CD14-positive monocyte (primary cell): ENCODE results near the gene MAPK14. TPM values are rescaled to one million over a fixed set of nuclear protein-coding genes. Genes with fewer than 3 reads are reported as not detected.

Source experiments
- DNase-seq, 3 donors: peaks; one replicate each; pipeline ENCODE4 v3.0.0-alpha.2; 2011 to 2022
- H2AFZ ChIP-seq: 2 replicates; pipeline ENCODE4 v1.6.0; 2012; ENCODE audit warnings: mild to moderate bottlenecking, low read depth, low read length, inconsistent platforms; ENCODE audit not compliant: insufficient read depth, poor library complexity, severe bottlenecking
- H3K27ac ChIP-seq, 2 donors: 1 replicate in 1 of 2; 2 replicates in 1 of 2; pipeline ENCODE4 v1.5.1; 2012 to 2013; ENCODE audit warnings: low read length in 2 of 2, control low read depth in 1 of 2, inconsistent platforms in 1 of 2, low read depth in 1 of 2, mild to moderate bottlenecking in 1 of 2
- H3K27me3 ChIP-seq, 2 donors: one replicate each; pipeline versions ENCODE4 v1.6.0 to v1.6.1; 2011 to 2013; ENCODE audit warnings: low read length in 2 of 2; ENCODE audit not compliant: control insufficient read depth in 2 of 2, insufficient read depth in 2 of 2
- H3K36me3 ChIP-seq, 2 donors: replicated peaks in 1 of 2; 1 replicate in 1 of 2; 2 replicates in 1 of 2; pipeline versions ENCODE4 v1.5.1 to v1.6.1; 2012 to 2013; ENCODE audit warnings: low read length in 2 of 2, control low read depth in 1 of 2, inconsistent platforms in 1 of 2, mild to moderate bottlenecking in 1 of 2; ENCODE audit not compliant: insufficient read depth in 2 of 2, control insufficient read depth in 1 of 2
- H3K4me1 ChIP-seq, 2 donors: 1 replicate in 1 of 2; 2 replicates in 1 of 2; pipeline versions ENCODE4 v1.5.1 to v1.6.1; 2012 to 2013; ENCODE audit warnings: low read length in 2 of 2, control low read depth in 1 of 2, inconsistent platforms in 1 of 2, mild to moderate bottlenecking in 1 of 2, moderate library complexity in 1 of 2; ENCODE audit not compliant: insufficient read depth in 2 of 2, control insufficient read depth in 1 of 2
- H3K4me2 ChIP-seq: replicated peaks from 2 replicates; pipeline ENCODE3; 2012; ENCODE audit warnings: low read length, moderate library complexity, mild to moderate bottlenecking; ENCODE audit not compliant: poor library complexity, severe bottlenecking; ENCODE audit errors: extremely low read depth
- H3K4me3 ChIP-seq, 3 experiments: fragments of 200-600 bp in 1 of 3; sonication (generic) in 1 of 3; replicated peaks in 1 of 3; 1 replicate in 2 of 3; 2 replicates in 1 of 3; pipeline ENCODE4 v1.5.1; 2011 to 2013; ENCODE audit warnings: low read length in 3 of 3, mild to moderate bottlenecking in 3 of 3, control low read depth in 2 of 3, low read depth in 2 of 3, inconsistent platforms in 1 of 3, moderate library complexity in 1 of 3
- H3K79me2 ChIP-seq: 2 replicates; pipeline ENCODE4 v1.6.0; 2012; ENCODE audit warnings: mild to moderate bottlenecking, control low read depth, inconsistent platforms, low read length, moderate library complexity; ENCODE audit not compliant: insufficient read depth
- H3K9ac ChIP-seq: 2 replicates; pipeline ENCODE4 v1.6.0; 2017; ENCODE audit warnings: low read length, mild to moderate bottlenecking; ENCODE audit not compliant: insufficient read depth, poor library complexity, severe bottlenecking
- H3K9me3 ChIP-seq, 2 donors: replicated peaks in 1 of 2; 1 replicate in 1 of 2; 2 replicates in 1 of 2; pipeline versions ENCODE4 v1.5.1 to v1.6.1; 2012 to 2013; ENCODE audit warnings: low read length in 2 of 2, control low read depth in 1 of 2; ENCODE audit not compliant: control insufficient read depth in 1 of 2, insufficient read depth in 1 of 2
- H4K20me1 ChIP-seq: 2 replicates; pipeline ENCODE4 v1.6.0; 2012; ENCODE audit warnings: mild to moderate bottlenecking, low read length, control low read depth, moderate library complexity; ENCODE audit not compliant: insufficient read depth
- H3K27ac Mint-ChIP-seq, 7 donors: one replicate each; pipeline ENCODE4 v1.8.0; 2020; ENCODE audit warnings: mild to moderate bottlenecking in 7 of 7, mixed read lengths in 7 of 7, moderate library complexity in 6 of 7, inconsistent platforms in 2 of 7
- H3K27me3 Mint-ChIP-seq, 3 donors: one replicate each; pipeline ENCODE4 v1.8.0; 2021 to 2022; ENCODE audit warnings: low read depth in 3 of 3, mild to moderate bottlenecking in 3 of 3, mixed read lengths in 3 of 3, moderate library complexity in 3 of 3, inconsistent platforms in 1 of 3
- H3K36me3 Mint-ChIP-seq, 2 donors: one replicate each; pipeline ENCODE4 v1.8.0; 2020; ENCODE audit warnings: mixed read lengths in 2 of 2, inconsistent platforms in 1 of 2, mild to moderate bottlenecking in 1 of 2
- H3K4me1 Mint-ChIP-seq: one replicate; pipeline ENCODE4 v1.8.0; 2020; ENCODE audit warnings: mild to moderate bottlenecking, mixed read lengths
- H3K4me3 Mint-ChIP-seq, 2 donors: one replicate each; pipeline ENCODE4 v1.8.0; 2020; ENCODE audit warnings: mild to moderate bottlenecking in 2 of 2, mixed read lengths in 2 of 2, moderate library complexity in 1 of 2
- H3K9me3 Mint-ChIP-seq, 7 donors: one replicate each; pipeline ENCODE4 v1.8.0; 2020 to 2022; ENCODE audit warnings: mixed read lengths in 7 of 7, mild to moderate bottlenecking in 6 of 7, moderate library complexity in 6 of 7, inconsistent platforms in 2 of 7
- WGBS: methylation state at CpG from one replicate; pipeline ENCODE4 v1.1.5; 2013; ENCODE audit warnings: missing lambda C conversion rate; ENCODE audit not compliant: insufficient coverage; 5-methylcytosine and 5-hydroxymethylcytosine counted together
- intact Hi-C, 2 donors: fragments of 100-400 bp; cut with micrococcal nuclease; formaldehyde crosslinking; loops; one replicate each; pipeline versions ENCODE4 v1.15.0 to v1.15.1; 2023
- polyA plus RNA-seq, 3 donors: library from polyadenylated mRNA; depleted of rRNA in 1 of 3; unstranded in 2 of 3; stranded (reverse) in 1 of 3; fragments of 300-500 nt in 2 of 3; fragments of >200 nt in 1 of 3; fragmentation: Illumina TruSeq in 2 of 3; gene quantifications; 1 replicate in 2 of 3; 2 replicates in 1 of 3; pipeline ENCODE4 v1.2.3, GENCODE V29; 2012 to 2021
- TF ChIP-seq, protein P1 (sequence below): fragments of 200-600 bp; IDR thresholded peaks from one replicate; pipeline ENCODE4 v1.8.0; 2022; ENCODE audit warnings: antibody characterized with exemption, mild to moderate bottlenecking

MAPK14 gene
- polyA plus RNA-seq, 3 donors = 56.6 to 96.6 (median 83.7) TPM

DNA sequence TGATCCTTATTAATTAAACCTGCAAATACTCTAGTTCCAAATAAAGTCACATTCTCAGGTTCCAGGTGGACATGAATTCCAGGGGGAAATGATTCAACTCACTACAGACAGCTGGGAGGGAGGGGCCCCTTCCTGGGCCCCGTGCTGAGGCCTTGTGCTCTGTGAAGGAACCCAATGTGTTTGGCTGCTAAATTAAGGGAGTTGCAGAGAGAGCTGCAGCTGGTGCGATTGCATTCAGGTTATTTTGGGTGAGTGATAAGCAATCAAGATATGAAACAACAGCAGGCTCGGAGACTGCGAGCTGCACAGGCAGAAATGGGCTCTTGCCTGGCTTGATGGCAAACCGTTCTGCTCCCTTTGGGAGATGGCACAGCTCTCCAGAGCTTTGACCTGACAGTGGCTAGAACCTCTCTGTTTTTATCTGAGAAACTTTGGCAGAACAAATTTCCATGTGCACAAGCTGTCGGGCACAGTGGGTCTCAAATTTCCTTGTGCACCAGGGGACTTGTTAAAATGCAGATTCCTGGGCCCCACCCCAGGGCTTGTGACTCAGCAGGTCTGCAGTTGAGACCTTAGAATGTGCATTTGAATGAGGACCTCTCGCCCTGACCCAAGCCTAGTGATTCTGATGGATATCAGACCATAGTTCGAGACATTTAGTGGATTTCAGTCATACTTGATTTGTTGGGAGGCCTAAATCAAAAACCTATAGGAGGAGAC is 112.5 kb downstream of the MAPK14 start:
- Histone ChIP-seq H3K4me1 (peaks cover 45 to 51% of the 10 kb centered on the region in 2 donors), H3K79me2 (no peaks in the 10 kb centered on the region), H3K4me2 (no peak overlapping the region), H3K4me3 (no peak overlapping the region), H3K27me3 (no peaks in the 10 kb centered on the region), H2AFZ (no peak overlapping the region), H3K9ac (no peak overlapping the region), H3K9me3 (no peaks in the 10 kb centered on the region), H4K20me1 (no peaks in the 10 kb centered on the region), H3K36me3 (peaks cover 0 to 6% of the 10 kb centered on the region in 2 donors), H3K27ac (no peak overlapping the region)
- H3K4me1 Mint-ChIP-seq = peaks cover 51% of the 10 kb centered on the region
- TF ChIP-seq, protein P1, sequence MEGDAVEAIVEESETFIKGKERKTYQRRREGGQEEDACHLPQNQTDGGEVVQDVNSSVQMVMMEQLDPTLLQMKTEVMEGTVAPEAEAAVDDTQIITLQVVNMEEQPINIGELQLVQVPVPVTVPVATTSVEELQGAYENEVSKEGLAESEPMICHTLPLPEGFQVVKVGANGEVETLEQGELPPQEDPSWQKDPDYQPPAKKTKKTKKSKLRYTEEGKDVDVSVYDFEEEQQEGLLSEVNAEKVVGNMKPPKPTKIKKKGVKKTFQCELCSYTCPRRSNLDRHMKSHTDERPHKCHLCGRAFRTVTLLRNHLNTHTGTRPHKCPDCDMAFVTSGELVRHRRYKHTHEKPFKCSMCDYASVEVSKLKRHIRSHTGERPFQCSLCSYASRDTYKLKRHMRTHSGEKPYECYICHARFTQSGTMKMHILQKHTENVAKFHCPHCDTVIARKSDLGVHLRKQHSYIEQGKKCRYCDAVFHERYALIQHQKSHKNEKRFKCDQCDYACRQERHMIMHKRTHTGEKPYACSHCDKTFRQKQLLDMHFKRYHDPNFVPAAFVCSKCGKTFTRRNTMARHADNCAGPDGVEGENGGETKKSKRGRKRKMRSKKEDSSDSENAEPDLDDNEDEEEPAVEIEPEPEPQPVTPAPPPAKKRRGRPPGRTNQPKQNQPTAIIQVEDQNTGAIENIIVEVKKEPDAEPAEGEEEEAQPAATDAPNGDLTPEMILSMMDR = no peak
- peaks cover 0 to 4% (median 0%) of the 10 kb centered on the region in 7 donors for H3K9me3 Mint-ChIP-seq
- 67% methylated on average over 8 of the region's 8 CpGs for WGBS
- peak overlapping the region in 5 of 7 donors; percentile 15 to 48 (median 32) for H3K27ac Mint-ChIP-seq
- intact Hi-C loops = no loop called here
- peaks cover 2 to 6% (median 3%) of the 10 kb centered on the region in 3 donors for H3K27me3 Mint-ChIP-seq
- H3K4me3 Mint-ChIP-seq = no peak overlapping the region
- no peak for DNase-seq
- peaks cover 29 to 32% of the 10 kb centered on the region in 2 donors for H3K36me3 Mint-ChIP-seq

DNA sequence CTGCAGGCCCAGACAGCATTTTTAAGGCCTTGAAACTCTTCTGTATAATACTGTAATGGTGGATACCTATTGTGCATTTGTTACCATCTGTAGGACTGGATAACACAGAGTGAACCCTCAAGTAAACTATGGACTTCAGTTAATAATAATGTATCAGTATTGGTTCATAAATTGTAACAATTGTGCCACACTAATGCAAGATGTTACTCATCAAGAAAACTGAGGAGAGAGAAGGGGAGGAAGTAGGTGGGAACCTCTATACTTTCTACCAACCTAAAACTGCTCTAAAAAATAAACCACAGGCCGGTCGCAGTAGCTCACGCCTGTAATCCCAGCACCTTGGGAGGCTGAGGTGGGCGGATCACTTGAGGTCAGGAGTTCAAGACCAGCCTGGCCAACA is 113.5 kb downstream of the MAPK14 start:
- Mint-ChIP-seq H3K4me3 (no peak overlapping the region), H3K27ac (peak overlapping the region in 3 of 7 donors; percentile 80 to 82 (median 82))
- H3K27ac ChIP-seq = no peak overlapping the region

More for the DNA sequence above, 113.5 kb downstream of the MAPK14 start:
- Mint-ChIP-seq H3K9me3 (peaks cover 0 to 4% (median 0%) of the 10 kb centered on the region in 7 donors), H3K36me3 (peaks cover 25 to 26% of the 10 kb centered on the region in 2 donors), H3K27me3 (peaks cover 3 to 6% (median 3%) of the 10 kb centered on the region in 3 donors), H3K4me1 (peaks cover 53% of the 10 kb centered on the region)
- Histone ChIP-seq H3K4me2 (no peak overlapping the region), H3K9ac (no peak overlapping the region), H2AFZ (no peak overlapping the region), H3K4me3 (no peak overlapping the region), H3K36me3 (peaks cover 0 to 6% of the 10 kb centered on the region in 2 donors), H3K4me1 (peaks cover 52 to 57% of the 10 kb centered on the region in 2 donors), H3K9me3 (no peaks in the 10 kb centered on the region), H4K20me1 (no peaks in the 10 kb centered on the region), H3K79me2 (no peaks in the 10 kb centered on the region), H3K27me3 (no peaks in the 10 kb centered on the region)
- peak; percentile 50 to 76 (median 57) for DNase-seq
- TF ChIP-seq, protein P1 = no peak
- intact Hi-C loops = no loop called here
- no CpG with 5 or more reads among the region's 4 CpGs for WGBS
